NCI-H1105 treated with DMSO at 0.1 percent for 48 hours (cell line): ENCODE measurements around the gene NMRK1.
A peak's percentile ranks its signal among the peaks of the same experiment; 100 is the strongest.

ENCODE experiments used
- DNase-seq: peaks from one replicate; lab custom pipeline; 2025; lab: John Stamatoyannopoulos, UW

The NMRK1 gene

DNA sequence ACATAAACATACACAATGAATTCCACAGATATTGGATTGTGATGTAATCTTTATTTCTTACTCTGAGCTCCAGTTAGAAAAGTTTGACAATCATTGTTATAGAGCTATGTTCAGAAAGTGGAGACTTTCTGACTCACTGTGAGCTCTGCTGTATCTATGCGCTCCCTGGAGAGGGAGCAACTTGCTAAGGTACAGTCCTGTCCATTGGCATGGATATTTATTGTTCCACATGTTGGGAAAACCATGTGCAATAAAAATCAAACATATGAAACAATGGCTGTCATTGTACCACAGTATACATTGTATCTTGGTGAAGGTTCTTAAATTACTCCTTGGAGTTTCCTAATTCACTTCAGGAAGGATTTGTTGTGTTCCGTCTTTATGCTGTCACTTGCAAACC, 26.8 kb downstream of the NMRK1 start:
- no peak for DNase-seq

DNA sequence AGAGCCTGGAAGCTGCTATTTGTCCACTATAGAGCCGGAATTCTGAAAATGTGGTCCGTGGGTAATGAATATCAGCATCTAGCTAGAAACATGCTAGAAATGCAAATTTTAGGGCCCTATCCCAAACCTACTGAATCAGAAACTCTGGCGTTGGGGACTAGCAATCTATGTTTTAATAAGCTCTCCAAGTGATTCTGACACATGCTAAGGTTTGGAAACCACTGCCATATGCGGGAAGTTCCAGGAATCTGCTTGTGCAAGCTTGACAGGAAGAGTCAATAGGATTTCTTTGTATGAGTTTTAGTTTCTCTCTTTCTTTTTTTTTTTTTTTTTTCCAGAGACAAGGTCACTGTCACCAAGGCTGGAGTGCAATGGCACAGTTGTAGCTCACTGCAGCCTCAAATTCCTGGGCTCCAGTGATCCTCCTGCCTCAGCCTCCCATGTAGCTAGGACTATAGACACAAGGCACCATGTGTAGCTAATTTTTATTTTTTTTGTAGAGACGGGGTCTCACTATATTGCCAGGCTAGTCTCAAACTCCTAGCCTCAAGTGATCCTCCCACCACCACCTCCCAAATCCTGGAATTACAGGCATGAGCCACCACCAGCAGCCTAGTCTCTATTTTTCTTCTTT, 33.5 kb downstream of the NMRK1 start:
- no peak for DNase-seq

DNA sequence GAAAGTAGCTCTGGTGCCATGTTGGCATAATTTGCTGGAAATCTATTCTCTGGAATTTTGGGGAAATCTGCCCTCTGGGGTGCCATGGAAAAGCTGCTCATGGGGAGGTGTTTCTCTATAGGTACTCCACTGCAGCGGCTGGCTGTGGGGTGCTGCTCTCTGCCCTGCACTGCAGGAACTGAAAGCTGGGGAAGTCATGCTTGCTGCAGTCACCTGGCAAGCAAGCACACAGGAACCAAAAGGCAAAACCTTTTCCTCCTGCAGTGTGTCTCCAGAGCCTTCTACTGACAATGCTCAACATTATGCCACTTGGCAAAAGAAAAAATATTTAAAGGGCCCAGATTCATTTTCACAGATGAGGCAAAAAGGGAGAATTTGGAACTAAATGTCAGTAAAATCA, 34.1 kb downstream of the NMRK1 start:
- DNase-seq: no peak

DNA sequence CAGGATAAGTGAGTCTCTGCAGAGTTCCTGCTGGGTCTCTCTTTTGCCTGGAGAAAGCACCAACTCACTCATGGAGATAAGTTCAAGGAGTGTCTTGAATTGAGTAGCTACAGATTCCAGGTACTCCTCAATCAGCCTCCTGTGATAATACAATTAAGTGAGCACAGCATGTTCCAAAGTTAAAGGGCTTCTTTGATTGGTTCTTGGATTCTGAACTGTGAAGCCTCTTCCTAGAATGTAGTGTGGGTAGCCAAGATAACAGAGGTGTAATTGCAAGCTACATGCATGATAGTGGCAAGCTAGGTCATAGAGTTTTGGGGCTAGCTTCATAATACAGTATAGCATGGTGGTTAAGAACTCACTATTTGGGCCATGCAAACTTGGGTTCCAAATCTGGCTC, 36.7 kb downstream of the NMRK1 start:
- no peak for DNase-seq

DNA sequence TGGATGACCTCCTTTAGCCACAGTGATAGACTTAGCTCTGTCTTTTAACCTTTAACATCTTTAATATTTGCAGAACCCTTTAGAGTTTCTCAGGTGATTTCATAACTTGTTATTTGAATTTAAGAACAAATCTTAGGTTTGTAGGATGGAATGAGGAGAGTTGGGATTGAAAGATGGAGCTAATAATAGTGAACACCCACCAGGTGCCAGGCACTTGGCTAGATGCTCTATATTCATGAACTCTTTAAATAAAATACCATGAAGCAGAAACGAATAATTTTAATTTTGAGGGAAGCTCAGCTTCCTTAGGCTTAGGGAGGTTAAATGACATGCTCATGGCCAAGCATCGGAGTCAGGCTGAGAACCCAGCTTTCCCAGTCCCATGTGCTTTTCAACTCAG, 40.4 kb downstream of the NMRK1 start:
- no peak for DNase-seq

DNA sequence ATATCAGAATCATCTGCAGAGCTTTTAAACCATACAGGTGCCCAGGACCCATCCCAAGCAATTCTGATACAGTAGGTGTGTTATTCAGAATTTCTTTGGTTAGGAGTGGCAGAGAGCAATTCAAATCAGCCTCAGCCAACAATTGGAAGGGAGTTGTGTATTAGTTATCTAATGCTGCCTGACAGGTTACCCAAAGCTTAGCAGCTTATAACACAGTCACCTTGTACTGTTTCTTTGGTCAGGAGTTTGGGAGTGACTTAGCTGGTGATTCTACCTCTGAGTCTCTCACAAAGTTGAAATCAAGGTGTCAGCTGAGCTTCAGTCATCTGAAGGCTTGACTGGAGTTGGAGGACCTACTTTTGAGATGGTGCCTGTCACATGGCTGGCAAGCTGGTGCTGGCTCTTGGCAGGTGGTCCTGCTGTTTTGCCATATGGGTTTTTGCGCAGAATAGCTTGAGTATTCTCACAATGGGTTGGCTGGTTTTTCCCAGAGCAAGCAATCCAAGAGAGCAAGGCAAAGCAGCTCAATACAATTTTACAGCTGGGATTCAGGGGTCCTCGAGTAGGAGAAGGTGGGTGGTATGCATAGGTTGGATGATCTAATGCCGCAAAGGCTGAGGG, 41.1 kb downstream of the NMRK1 start:
- DNase-seq: no peak

DNA sequence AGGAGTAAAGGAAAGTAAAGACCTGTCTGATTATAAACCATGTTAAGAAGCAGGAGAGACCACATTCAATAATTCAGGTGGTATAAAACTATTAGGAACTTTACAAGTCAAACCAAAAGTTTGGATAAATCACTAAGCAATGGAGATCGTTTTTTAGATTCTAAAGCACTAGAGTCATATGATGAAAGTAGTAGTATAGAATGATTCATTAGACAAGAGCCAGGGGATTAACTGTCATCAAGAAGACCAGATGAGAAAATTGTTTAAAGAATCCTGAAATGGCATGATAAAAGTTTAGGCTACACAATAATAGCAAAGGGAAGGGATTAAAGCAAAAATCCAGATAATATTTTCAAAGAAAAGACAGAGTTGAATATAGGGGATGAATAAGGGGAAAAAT, 46.9 kb downstream of the NMRK1 start:
- DNase-seq: no peak

DNA sequence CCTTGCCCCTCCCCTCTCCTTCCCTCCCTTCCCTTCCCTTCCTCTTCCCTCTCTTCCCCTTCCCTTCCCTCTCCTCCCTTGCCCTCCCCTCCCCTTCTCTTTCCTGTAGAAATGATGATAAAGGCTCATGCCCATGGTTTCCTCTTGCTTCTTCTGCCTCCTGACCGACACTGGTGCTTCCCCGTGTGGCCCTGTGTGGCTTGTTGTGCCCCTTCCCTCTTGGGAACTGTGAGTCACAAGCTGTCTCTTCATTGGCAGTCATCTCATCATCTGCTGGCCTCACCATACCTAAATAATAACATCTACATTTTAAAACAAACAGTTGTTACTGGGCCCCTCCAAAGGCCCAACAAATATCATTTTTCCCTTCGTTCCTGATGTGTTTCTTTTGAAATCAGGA, 48.2 kb downstream of the NMRK1 start:
- DNase-seq: no peak

DNA sequence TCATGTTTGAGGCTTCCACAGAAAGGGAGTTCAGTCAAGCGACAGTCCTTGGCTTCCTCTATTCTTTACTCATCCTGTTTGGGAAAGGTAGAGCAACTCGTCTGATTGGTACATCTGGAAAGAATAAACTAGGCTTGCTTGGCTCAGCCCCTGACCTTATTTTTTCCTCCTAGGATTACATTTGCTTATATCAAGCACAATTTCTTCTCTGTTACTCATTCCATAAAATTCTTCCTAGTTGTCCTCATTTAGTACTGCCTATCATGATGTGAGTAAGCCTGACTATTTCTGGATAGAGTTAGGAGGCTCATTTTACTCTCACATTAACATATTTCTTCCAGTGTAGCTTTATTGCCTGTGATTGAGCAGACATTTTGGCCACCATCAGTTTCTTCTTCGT, 48.9 kb downstream of the NMRK1 start:
- DNase-seq: no peak

DNA sequence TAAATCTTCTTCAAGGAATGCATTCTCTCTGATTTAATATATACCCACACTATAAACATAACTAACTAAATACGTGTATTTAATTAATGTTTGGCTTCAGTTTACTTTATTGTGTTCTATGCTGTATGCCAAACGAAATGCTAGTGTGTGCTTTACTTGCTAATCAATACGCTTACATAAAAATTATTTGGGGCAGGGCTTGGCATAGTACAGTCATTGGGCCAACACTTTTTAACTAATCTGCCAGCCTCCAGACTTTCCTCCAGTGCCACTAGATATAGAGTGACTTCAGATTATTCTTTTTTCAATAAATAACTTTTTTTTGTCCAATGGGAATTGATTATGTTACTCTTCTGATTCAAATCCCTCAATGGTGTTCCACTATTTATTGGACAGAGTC, 51.2 kb downstream of the NMRK1 start:
- DNase-seq: no peak

DNA sequence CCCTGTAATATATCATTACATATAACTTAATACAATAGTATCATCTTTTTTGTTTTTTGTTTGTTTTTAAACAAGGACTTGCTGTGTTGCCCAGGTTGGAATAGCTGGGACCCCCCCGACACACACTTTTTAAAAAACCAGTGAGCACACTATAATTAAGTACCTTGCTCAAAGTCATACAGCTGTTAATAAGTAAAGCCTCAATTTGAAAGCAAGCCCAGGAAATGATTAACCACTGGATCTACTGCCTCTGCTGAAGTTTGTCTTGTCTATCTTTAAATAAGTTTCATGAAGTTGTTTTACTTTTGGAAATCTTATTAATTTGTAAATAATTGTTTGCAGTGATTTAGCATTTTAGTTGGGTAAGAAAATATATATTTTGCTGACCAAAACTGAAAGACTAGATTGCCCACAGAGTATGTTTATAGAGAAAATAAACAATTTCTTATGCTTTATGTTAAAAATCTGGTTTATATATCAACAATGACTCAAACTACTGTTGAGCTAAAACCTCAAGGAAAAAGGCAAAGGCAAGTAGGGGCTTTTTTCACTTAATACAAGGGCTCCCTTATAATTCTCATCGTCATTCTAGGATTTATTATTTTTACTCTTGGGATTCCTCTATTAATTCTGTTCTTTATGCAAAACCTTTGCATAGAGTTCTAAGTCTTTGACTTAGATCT, 54.0 kb downstream of the NMRK1 start:
- no peak for DNase-seq

DNA sequence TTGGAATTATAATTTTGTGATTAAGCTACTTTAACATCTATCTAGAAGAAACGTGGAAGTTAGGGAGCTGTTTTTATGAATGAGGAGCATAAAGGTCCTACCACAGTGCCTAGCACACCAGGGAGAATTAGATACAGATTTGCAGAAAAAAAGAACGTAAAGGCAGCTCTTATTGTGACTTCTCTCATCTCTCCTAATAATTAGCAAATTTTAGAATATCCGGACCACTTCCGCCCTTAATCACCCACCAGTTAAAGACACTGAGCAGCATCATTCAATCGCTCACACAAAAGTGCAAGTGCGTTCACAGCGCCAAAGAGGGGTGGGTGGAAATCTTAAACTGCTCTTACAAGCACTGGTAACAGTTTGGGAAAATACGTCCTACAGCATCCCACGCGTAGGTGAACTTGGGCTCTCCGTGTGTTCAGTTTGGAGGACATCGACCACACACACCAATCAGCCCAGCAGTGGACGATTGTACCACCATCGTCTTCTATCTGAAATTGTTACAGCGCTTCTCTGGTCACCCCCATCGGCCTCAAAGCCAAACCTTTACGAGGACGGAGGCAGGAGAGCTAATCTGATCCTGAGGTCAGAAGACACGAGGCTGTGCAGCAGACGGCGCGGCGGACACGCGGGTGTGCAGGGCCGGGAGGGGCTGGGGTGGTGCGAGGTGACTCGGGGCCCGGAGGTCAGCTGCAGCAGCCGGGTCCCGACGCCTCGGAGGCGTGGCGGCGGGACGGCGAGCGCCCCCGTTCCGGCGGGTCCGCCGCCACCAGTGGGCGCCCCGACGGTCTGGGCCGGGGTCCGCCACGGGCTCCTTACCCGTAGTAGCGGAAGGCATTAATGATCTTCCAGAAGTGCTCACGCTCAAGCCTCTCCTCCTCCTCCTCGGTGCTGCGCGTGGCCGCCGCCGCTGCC, 60.5 kb downstream of the NMRK1 start:
- DNase-seq: peak; percentile 45

DNA sequence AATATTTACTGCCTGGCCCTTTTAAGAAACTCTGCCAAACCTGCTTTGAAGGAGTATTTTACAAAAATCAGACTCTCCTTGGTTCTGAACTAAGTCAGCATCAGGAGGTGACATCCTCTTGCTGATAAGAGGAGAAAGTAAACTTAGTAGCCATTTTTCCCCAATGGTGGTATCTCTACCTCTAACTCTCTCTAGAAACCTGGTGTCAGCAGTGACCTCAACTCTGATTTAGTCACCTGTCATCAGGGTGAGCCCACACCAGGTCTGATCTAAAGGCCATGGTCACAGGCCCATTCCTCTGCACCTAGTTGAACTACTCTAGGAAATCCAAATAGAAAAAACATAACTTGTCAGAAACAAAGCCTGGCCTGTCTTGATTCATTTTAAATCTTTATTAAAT, 64.1 kb downstream of the NMRK1 start:
- no peak for DNase-seq

DNA sequence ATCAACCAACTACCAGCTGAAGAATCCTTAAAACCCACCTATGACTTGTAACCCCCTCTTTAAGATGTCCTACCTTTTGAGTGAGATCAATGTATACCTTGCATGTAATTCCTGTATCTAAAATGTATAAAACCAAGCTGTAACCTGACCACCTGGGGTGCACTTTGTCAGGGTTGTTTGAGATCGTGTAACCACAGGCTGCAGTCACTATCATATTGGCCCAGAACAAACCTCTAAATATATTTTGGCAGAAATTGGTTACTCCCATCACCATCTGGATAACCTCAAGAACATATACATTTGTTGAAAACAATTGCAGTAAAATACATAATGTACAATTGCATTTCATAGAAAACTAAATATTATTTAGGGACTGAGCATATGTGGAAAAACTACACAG, 68.3 kb downstream of the NMRK1 start:
- DNase-seq: no peak

DNA sequence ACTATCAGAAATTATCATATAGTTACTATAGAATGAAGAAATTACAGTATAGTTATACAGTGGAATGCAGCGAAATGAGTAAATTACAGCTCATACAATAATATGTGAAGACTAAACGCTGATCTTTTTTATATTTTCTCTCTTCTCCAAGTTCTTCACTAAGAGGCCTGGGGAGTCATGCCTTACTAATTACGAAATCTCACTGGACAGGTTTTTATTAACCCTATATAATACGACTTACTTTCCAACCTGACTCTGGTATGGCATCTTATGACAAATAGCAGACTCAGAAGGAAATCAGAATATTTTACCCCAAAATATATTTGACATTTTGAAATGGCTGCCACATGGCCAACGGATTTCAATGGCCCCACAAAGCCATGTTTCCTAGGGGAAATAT, 68.9 kb downstream of the NMRK1 start:
- DNase-seq: no peak

DNA sequence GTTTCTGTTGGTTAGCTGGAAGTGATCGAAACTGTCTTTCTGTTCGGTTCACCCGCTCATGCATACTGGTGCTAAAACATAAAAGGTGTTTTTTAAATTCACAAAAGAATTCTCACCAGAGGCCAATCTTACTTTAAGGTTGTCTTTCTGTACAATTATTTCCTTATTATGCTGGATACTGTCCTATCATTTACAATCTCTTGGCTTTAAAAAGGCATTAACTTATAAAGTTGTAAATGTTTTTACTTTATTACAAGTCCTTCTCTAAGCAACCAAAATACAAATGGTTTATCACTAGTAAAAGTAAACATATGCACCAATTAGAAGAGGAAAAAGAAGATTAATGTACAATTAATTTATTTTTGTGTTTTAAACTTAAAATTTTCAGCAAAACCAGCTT, 70.6 kb downstream of the NMRK1 start:
- DNase-seq: no peak

DNA sequence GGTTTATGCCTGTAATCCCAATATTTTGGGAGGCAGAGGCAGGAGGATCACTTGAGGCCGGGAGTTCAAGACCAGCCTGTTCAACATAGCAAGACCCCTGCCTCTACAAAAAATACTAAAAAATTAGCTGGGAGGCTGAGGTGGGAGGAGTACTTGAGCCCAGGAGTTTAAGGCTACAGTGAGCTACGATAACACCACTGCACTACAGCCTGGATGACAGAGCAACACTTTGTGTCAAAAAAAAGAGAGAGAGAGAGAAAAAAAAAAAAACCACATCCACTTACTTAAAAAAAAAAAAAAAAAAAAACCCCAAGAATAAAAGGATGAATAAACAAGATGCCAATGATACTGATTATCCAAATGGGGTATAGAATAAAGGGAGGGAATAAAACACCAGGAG, 74.2 kb downstream of the NMRK1 start:
- no peak for DNase-seq
